Neural progenitor cell (in vitro differentiated cells): ENCODE measurements around the gene DNAJB2.

Experiments used
- CTCF ChIP-seq: fragments of 200-600 bp; sonication (generic); IDR thresholded peaks from 2 replicates; pipeline ENCODE4 v1.5.1; 2017; ENCODE audit warnings: antibody characterized with exemption, mild to moderate bottlenecking
- EZH2phosphoT487 ChIP-seq: fragments of 200-600 bp; sonication (generic); IDR thresholded peaks from 2 replicates; pipeline ENCODE4 v1.6.1; 2017; ENCODE audit warnings: antibody characterized with exemption

- TF ChIP-seq CTCF: no peak
- TF ChIP-seq EZH2phosphoT487: no peak
Observed at GRCh38 chr2:219274361-219274921, 4.7 kb upstream of the DNAJB2 start.
